CD8-positive, alpha-beta memory T cell (primary cell): ENCODE measurements around the gene RIPK1. TPM values are rescaled to one million over a fixed set of nuclear protein-coding genes. Genes with fewer than 3 reads are reported as not detected.
"Not testable (repeated sequence)": the region's sequence is repeated elsewhere in the genome, so short reads cannot be mapped to it uniquely, and the experiment has no call there.

ENCODE experiments used
- CTCF ChIA-PET: fragments of 350-600 bp; sonication (Branson Sonifier 250); formaldehyde crosslinking; loops from one replicate; lab custom pipeline; 2021; ENCODE audit warnings: antibody characterized with exemption; lab: Charles Lee
- POLR2A ChIA-PET: fragments of 350-600 bp; sonication (Branson Sonifier 250); formaldehyde crosslinking; loops from one replicate; lab custom pipeline; 2021; ENCODE audit warnings: antibody characterized with exemption; lab: Charles Lee
- DNase-seq, 5 donors: peaks; one replicate each; pipeline versions ENCODE4 v3.0.0 to v3.0.0-alpha.2; 2020 to 2022; ENCODE audit warnings: mixed read lengths in 1 of 5
- H3K27ac ChIP-seq: one replicate; pipeline ENCODE4 v1.7.0; 2013; ENCODE audit warnings: low read depth, mild to moderate bottlenecking, low read length, moderate library complexity
- H3K27me3 ChIP-seq: 2 replicates; pipeline ENCODE4 v1.7.0; 2013; ENCODE audit warnings: low read length, mild to moderate bottlenecking; ENCODE audit not compliant: insufficient read depth, poor library complexity, severe bottlenecking
- H3K36me3 ChIP-seq: 2 replicates; pipeline ENCODE4 v1.7.0; 2013; ENCODE audit warnings: mild to moderate bottlenecking, low read length, moderate library complexity; ENCODE audit not compliant: insufficient read depth
- H3K4me1 ChIP-seq: 2 replicates; pipeline ENCODE4 v1.7.0; 2013; ENCODE audit warnings: mild to moderate bottlenecking, low read length, moderate library complexity; ENCODE audit not compliant: insufficient read depth
- H3K4me3 ChIP-seq: 2 replicates; pipeline ENCODE4 v1.7.0; 2013; ENCODE audit warnings: mild to moderate bottlenecking, low read length
- H3K9me3 ChIP-seq: 2 replicates; pipeline ENCODE4 v1.7.0; 2013; ENCODE audit warnings: mild to moderate bottlenecking, low read length
- H3K27ac Mint-ChIP-seq, 8 donors: one replicate each; pipeline ENCODE4 v1.8.0; 2020 to 2021; ENCODE audit warnings: mixed read lengths in 8 of 8, mild to moderate bottlenecking in 6 of 8, inconsistent platforms in 3 of 8, moderate library complexity in 3 of 8
- H3K27me3 Mint-ChIP-seq, 2 donors: one replicate each; pipeline ENCODE4 v1.8.0; 2020 to 2021; ENCODE audit warnings: mixed read lengths in 2 of 2, mild to moderate bottlenecking in 1 of 2, moderate library complexity in 1 of 2
- H3K36me3 Mint-ChIP-seq, 3 donors: one replicate each; pipeline ENCODE4 v1.8.0; 2020 to 2021; ENCODE audit warnings: mixed read lengths in 3 of 3, inconsistent platforms in 1 of 3, mild to moderate bottlenecking in 1 of 3
- H3K4me1 Mint-ChIP-seq, 3 donors: one replicate each; pipeline ENCODE4 v1.8.0; 2020 to 2021; ENCODE audit warnings: mixed read lengths in 3 of 3, inconsistent platforms in 1 of 3, mild to moderate bottlenecking in 1 of 3
- H3K4me3 Mint-ChIP-seq, 7 donors: one replicate each; pipeline ENCODE4 v1.8.0; 2020 to 2021; ENCODE audit warnings: mixed read lengths in 7 of 7, mild to moderate bottlenecking in 6 of 7, moderate library complexity in 4 of 7, inconsistent platforms in 2 of 7
- H3K9me3 Mint-ChIP-seq, 5 donors: one replicate each; pipeline ENCODE4 v1.8.0; 2020 to 2022; ENCODE audit warnings: mixed read lengths in 5 of 5, mild to moderate bottlenecking in 3 of 5, moderate library complexity in 2 of 5, inconsistent platforms in 1 of 5
- polyA plus RNA-seq: library from polyadenylated mRNA; unstranded; fragments of 300-500 nt; fragmentation: Illumina TruSeq; gene quantifications from one replicate; pipeline ENCODE4 v1.2.3, GENCODE V29; 2021
- total RNA-seq, 2 experiments: library from RNA; stranded (reverse); gene quantifications; one replicate each; pipeline ENCODE4 v1.2.3, GENCODE V29; 2021

Gene RIPK1
- total and polyA plus RNA-seq, 3 experiments from 2014 or later = 21.7 to 25.1 (median 22.1) TPM

DNA sequence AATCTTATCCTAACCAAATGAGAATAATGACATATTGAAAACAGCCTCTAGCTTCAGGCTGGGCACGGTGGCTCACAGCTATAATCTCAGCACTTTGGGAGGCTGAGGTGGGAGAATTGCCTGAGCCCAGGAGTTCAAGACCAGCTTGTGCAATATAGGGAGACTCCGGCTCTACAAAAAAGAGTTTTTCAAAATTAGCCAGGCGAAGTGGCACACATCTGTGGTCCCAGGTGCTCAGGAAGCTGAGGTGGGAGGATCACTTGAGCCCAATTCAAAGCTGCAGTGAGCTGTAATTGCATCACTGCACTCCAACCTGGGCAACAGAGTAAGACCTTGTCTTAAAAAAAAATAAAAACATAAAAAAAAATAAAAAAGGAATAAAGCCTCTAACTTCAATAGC lies 84.4 kb downstream of the RIPK1 start:
- Histone ChIP-seq H3K27ac (no peak overlapping the region), H3K4me3 (no peak overlapping the region), H3K9me3 (no peaks in the 10 kb centered on the region), H3K27me3 (no peaks in the 10 kb centered on the region), H3K4me1 (no peaks in the 10 kb centered on the region), H3K36me3 (no peaks in the 10 kb centered on the region)
- no peak for DNase-seq
- CTCF ChIA-PET = no interaction called here
- peaks cover 5 to 19% (median 7%) of the 10 kb centered on the region in 3 donors for H3K36me3 Mint-ChIP-seq
- H3K9me3 Mint-ChIP-seq = no peaks in the 10 kb centered on the region
- H3K27ac Mint-ChIP-seq = peak overlapping the region in 1 of 8 donors; percentile 50
- peaks cover 6 to 11% (median 10%) of the 10 kb centered on the region in 3 donors for H3K4me1 Mint-ChIP-seq
- H3K27me3 Mint-ChIP-seq = peaks cover 0 to 7% of the 10 kb centered on the region in 2 donors
- H3K4me3 Mint-ChIP-seq = no peak overlapping the region
- POLR2A ChIA-PET = no interaction called here

DNA sequence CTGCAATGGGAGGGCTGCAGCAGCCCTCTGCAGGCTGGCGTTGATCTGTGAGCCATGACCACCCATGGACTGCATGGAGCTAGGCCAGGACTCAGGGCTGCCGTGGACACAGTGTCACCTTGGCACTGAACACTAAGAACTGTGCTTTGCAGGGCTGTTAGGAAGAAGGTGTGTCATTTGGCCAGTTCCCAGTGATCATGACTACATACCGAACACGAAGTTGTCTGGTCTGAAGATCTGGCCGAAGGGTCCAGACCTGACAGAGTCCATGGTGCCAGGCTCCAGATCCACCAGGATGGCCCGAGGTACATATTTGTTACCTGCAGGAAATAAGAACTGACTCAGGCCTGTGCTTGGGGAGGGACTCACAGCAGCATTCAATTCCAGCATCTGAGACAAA lies 87.1 kb downstream of the RIPK1 start:
- Mint-ChIP-seq H3K4me3 (peak overlapping the region in 5 of 7 donors; percentile 39 to 95 (median 80)), H3K4me1 (peaks cover 22 to 34% (median 28%) of the 10 kb centered on the region in 3 donors), H3K36me3 (peaks cover 5 to 19% (median 7%) of the 10 kb centered on the region in 3 donors), H3K27ac (peak overlapping the region in 6 of 8 donors; percentile 35 to 82 (median 70))
- H3K4me1 ChIP-seq = peaks cover 11% of the 10 kb centered on the region
- CTCF ChIA-PET = interaction anchor here (1.2 kb wide), 1 partner anchor 124 kb away, joined by 3 read pairs; no protein-coding TSS in a partner anchor
- H3K9me3 Mint-ChIP-seq, POLR2A ChIA-PET, H3K4me3 ChIP-seq, H3K27me3 Mint-ChIP-seq, H3K27ac ChIP-seq, H3K27me3 ChIP-seq, H3K36me3 ChIP-seq, H3K9me3 ChIP-seq, DNase-seq: not testable (repeated sequence)

DNA sequence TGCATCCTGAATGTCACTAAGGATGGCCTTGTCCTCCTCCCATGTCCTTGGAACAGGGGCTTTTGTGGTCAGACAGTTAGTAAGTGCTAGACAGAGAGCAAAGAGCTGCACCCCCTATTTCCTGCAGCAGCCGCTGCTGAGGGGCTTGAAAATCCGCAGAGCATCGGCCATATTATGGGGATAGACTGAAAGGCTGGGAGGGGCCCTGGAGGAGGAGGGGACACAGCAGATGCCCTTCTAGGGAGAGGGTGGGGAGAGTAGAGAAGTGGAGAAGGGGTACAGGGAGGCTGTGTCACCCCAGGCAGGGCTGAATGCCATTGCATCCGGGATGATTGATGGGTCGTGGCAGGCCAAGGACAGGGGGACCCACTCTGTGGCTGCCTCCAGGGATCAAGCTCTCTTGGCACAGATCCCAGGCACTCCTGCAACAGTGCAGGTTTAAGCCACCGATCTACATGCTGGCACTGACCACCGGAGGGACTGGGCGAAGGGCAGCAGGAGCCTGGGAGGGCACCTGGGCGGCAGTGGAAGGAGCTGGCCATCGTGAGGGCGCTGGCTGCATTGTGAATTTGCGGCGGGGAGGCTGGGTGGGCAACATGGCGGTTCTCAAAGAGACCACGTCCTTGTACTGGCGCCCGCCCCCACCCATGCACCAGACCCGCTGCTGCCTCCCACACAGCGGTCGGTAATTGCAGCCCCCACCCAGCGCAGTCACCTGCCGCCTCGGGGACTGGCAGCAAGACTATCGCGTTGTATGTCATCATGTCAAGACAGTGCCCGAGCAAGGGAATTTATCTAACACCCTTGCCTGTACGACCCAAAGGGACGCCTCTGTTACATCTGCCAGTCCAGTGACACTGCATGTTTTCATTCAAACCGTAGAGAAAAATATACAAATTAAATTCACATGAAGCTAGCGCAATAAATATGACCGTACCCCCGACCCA lies 88.2 kb downstream of the RIPK1 start:
- Histone ChIP-seq H3K27ac (peak overlapping the region; percentile 92), H3K4me1 (peaks cover 18% of the 10 kb centered on the region), H3K4me3 (peak overlapping the region; percentile 84)
- Mint-ChIP-seq H3K27ac (peak overlapping the region; percentile 44 to 97 (median 82)), H3K4me1 (peaks cover 28 to 42% (median 37%) of the 10 kb centered on the region in 3 donors), H3K36me3 (peaks cover 5 to 19% (median 7%) of the 10 kb centered on the region in 3 donors), H3K4me3 (peak overlapping the region; percentile 83 to 95 (median 94))
- peak in 4 of 5 donors; percentile 22 to 66 (median 42) for DNase-seq
- not testable (repeated sequence) for H3K9me3 ChIP-seq, H3K36me3 ChIP-seq, H3K9me3 Mint-ChIP-seq, H3K27me3 ChIP-seq, H3K27me3 Mint-ChIP-seq
- ChIA-PET POLR2A (interaction anchor here (0.6 to 1.6 kb wide), 4 partner anchors 10 to 234 kb away, joined by 3 to 5 read pairs (median 4); no protein-coding TSS in a partner anchor), CTCF (interaction anchor here (0.6 to 1.8 kb wide), 13 partner anchors 8 to 128 kb away, joined by 3 to 9 read pairs (median 3); no protein-coding TSS in a partner anchor)

DNA sequence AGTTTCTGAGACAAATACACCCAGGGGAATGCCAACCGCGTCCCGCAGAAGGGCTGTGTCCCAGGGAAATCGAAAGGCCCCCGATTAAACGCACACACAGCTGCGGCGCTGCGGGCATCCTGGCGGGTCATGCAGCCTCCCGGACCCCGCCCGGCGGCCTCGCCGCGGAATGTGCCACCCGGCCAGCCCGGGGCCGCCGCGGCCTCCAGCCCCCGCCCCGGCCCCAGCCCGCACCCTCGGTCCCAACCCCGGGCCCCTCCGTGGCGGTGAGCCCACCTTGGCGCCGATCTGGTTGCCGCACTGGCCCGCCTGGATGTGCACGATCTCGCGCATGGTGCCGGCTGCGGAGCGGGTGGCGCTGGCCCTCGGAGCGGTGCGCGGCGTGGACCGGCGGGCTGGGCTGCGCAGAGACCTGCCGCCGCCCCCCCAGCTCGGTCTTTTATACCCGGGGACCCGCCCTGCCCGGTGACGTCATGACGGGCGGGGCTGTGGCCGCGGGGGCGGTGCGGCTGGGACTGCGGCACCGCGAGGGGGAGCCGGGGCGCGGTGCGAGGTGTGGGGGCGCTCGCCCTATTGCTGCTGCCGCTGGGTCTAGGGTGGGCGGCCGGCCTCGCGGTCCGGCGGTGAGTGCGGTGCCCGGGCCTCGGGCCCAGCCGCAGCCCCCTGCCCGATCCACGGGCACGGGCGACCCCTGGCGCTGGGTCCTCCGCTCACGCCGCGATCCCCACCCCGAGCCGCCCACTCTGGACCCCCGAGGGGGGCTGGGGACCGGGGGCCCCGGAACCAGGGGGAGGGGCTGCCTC lies 89.0 kb downstream of the RIPK1 start, which contains the start of gene TUBB2A:
Gene TUBB2A, minus strand, starts transcription at position 414 of the 803 bp plus-strand sequence. Its CDS starts 81 bp downstream, at position 333.
- no peaks in the 10 kb centered on the region for H3K9me3 ChIP-seq
- H3K27me3 Mint-ChIP-seq = peaks cover 0 to 7% of the 10 kb centered on the region in 2 donors
- peak within 1 kb of the TSS; percentile 74 to 97 (median 95) for H3K27ac Mint-ChIP-seq
- H3K4me1 ChIP-seq = peaks cover 22% of the 10 kb centered on the region
- H3K27ac ChIP-seq = peak within 1 kb of the TSS; percentile 92
- H3K36me3 Mint-ChIP-seq = peaks cover 4 to 19% (median 5%) of the 10 kb centered on the region in 3 donors
- H3K4me3 Mint-ChIP-seq = peak within 1 kb of the TSS; percentile 86 to 95 (median 94)
- H3K36me3 ChIP-seq = no peaks in the 10 kb centered on the region
- H3K4me3 ChIP-seq = peak within 1 kb of the TSS; percentile 84
- DNase-seq = peak; percentile 85 to 92 (median 91)
- H3K9me3 Mint-ChIP-seq = no peaks in the 10 kb centered on the region
- ChIA-PET POLR2A (interaction anchor here (0.6 to 1.6 kb wide), 4 partner anchors 9 to 235 kb away, joined by 3 to 5 read pairs (median 4); no protein-coding TSS in a partner anchor), CTCF (interaction anchor here (0.6 to 1.8 kb wide), 12 partner anchors 8 to 128 kb away, joined by 3 to 9 read pairs (median 3); no protein-coding TSS in a partner anchor)
- no peaks in the 10 kb centered on the region for H3K27me3 ChIP-seq
- H3K4me1 Mint-ChIP-seq = peaks cover 32 to 48% (median 45%) of the 10 kb centered on the region in 3 donors

DNA sequence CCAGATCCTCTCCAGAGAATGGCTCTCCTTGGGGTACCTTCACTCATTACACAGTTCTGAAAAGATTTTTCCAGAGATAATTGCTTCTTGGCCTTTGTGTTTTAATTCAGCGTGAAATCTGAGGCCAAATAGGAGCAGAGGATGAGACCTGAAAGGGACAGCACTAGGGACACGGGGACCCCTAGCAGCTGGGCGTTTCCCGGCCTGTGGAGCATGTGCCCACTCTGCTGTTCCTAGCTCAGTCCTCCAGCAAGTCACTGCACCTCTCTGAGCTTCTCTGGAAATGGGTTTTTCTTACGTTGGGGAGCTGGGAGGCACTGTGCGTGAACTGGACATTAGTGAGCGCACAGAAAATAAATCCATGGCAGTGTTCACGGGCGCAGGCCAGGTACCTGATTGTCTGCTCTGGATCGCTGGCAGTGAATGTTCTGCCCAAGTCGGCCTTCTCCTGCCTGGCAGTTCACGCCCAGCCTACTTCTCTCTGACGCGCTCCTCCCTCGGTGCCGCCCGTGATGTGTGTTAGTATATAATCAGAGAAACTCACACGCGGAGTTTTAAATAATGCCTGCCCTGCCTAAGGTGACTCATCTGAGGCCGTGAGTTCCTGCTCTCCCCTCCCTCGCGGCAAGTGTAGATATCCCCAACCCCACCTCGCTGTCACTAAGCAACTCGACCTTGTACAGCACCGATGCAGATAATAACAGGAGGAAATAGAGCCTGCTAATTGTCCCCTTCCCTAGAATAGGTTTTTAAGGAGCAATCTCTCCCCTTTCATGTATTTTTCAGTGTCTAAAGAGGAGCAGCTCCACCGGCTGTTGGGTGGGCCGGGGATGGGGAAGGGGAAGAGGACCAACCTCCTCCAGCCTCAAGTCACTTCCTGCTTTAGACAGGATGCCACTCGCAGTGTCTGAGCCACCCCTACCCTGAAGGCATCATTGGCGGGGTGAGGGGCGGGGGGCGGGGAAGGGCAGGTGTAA lies 91.8 kb downstream of the RIPK1 start:
- CTCF ChIA-PET = no interaction called here
- peak overlapping the region; percentile 70 to 97 (median 90) for H3K27ac Mint-ChIP-seq
- Histone ChIP-seq H3K27ac (peak overlapping the region; percentile 71), H3K4me3 (no peak overlapping the region), H3K36me3 (no peaks in the 10 kb centered on the region), H3K27me3 (no peaks in the 10 kb centered on the region), H3K4me1 (peaks cover 28% of the 10 kb centered on the region), H3K9me3 (no peaks in the 10 kb centered on the region)
- peaks cover 41 to 59% (median 56%) of the 10 kb centered on the region in 3 donors for H3K4me1 Mint-ChIP-seq
- peaks cover 0 to 7% of the 10 kb centered on the region in 2 donors for H3K27me3 Mint-ChIP-seq
- no peaks in the 10 kb centered on the region for H3K9me3 Mint-ChIP-seq
- POLR2A ChIA-PET = no interaction called here
- DNase-seq = peak; percentile 65 to 86 (median 70)
- H3K36me3 Mint-ChIP-seq = peaks cover 0 to 8% (median under 1%) of the 10 kb centered on the region in 3 donors
- peak overlapping the region; percentile 35 to 86 (median 72) for H3K4me3 Mint-ChIP-seq

DNA sequence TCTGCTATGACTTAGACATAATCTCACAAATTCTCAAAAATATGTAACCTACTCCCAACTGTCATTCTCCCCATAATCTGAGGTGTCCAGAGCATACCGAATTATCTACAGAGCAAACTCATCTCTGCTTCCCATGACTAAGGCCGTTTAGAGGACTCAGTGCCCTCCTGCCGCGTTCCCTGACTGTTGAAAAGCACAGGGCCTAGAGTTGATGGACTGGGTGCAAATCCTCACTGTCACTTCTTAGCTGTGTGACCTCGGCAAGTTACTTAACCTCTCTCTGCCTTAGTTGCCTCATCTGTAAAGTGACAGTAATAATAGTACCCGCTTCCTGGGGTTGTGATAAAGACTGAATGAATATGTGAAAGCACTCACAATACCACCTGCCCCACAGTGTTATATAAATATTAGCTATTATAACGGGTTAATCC lies 93.8 kb downstream of the RIPK1 start:
- Histone ChIP-seq H3K36me3 (no peaks in the 10 kb centered on the region), H3K9me3 (no peaks in the 10 kb centered on the region), H3K4me3 (no peak overlapping the region), H3K4me1 (peaks cover 28% of the 10 kb centered on the region), H3K27ac (peak overlapping the region; percentile 90), H3K27me3 (no peaks in the 10 kb centered on the region)
- H3K36me3 Mint-ChIP-seq = peaks cover 0 to 1% (median 0%) of the 10 kb centered on the region in 3 donors
- ChIA-PET CTCF (interaction anchor here (0.6 to 2.0 kb wide), 4 partner anchors 11 to 92 kb away, joined by 3 to 5 read pairs (median 4); no protein-coding TSS in a partner anchor), POLR2A (interaction anchor here (0.6 to 0.7 kb wide), 2 partner anchors 42 to 89 kb away, joined by 4 read pairs; no protein-coding TSS in a partner anchor)
- H3K9me3 Mint-ChIP-seq = no peaks in the 10 kb centered on the region
- H3K4me3 Mint-ChIP-seq = peak overlapping the region; percentile 75 to 90 (median 85)
- H3K27ac Mint-ChIP-seq = peak overlapping the region; percentile 17 to 90 (median 58)
- H3K4me1 Mint-ChIP-seq = peaks cover 35 to 48% (median 46%) of the 10 kb centered on the region in 3 donors
- DNase-seq = no peak
- H3K27me3 Mint-ChIP-seq = no peaks in the 10 kb centered on the region
